Upper lobe of left lung (tissue), 4 donors: ENCODE data around the gene SEC31B.

Experiments
- EP300 ChIP-seq, 4 donors: sonication (generic); formaldehyde crosslinking; IDR thresholded peaks; one replicate each; pipeline ENCODE4 v1.5.1; 2017; ENCODE audit warnings: antibody characterized with exemption in 4 of 4, control low read depth in 2 of 4
- POLR2A ChIP-seq, 4 donors: fragments of 450-650 bp; IDR thresholded peaks; one replicate each; pipeline ENCODE4 v1.5.1; 2016 to 2017; ENCODE audit warnings: antibody characterized with exemption in 4 of 4, mild to moderate bottlenecking in 2 of 4
- POLR2AphosphoS5 ChIP-seq, 2 donors: sonication (generic); formaldehyde crosslinking; IDR thresholded peaks; one replicate each; pipeline ENCODE4 v1.5.1; 2017; ENCODE audit warnings: antibody characterized with exemption in 2 of 2
- TF ChIP-seq, protein P1 (sequence below), 6 experiments: fragments of 450-650 bp in 4 of 6; fragments of 200-600 bp in 2 of 6; sonication (generic) in 2 of 6; IDR thresholded peaks; one replicate each; pipeline ENCODE4 v1.5.1; 2016 to 2019; ENCODE audit warnings: antibody characterized with exemption in 6 of 6

GRCh38 chr10:100528921-100529474 lies 9.3 kb upstream of the SEC31B start:
- TF ChIP-seq, protein P1, sequence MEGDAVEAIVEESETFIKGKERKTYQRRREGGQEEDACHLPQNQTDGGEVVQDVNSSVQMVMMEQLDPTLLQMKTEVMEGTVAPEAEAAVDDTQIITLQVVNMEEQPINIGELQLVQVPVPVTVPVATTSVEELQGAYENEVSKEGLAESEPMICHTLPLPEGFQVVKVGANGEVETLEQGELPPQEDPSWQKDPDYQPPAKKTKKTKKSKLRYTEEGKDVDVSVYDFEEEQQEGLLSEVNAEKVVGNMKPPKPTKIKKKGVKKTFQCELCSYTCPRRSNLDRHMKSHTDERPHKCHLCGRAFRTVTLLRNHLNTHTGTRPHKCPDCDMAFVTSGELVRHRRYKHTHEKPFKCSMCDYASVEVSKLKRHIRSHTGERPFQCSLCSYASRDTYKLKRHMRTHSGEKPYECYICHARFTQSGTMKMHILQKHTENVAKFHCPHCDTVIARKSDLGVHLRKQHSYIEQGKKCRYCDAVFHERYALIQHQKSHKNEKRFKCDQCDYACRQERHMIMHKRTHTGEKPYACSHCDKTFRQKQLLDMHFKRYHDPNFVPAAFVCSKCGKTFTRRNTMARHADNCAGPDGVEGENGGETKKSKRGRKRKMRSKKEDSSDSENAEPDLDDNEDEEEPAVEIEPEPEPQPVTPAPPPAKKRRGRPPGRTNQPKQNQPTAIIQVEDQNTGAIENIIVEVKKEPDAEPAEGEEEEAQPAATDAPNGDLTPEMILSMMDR (IDR thresholded peaks at IDR 0.05), result no peak
- no peak for TF ChIP-seq POLR2AphosphoS5 (IDR thresholded peaks at IDR 0.05)
- no peak for TF ChIP-seq POLR2A (IDR thresholded peaks at IDR 0.05)
- no peak for TF ChIP-seq EP300 (IDR thresholded peaks at IDR 0.05)
